ENCODE measurements around the gene CCZ1B. TPM values are rescaled to one million over a fixed set of nuclear protein-coding genes. Genes with fewer than 3 reads are reported as not detected.
"Not testable (repeated sequence)": the region's sequence is repeated elsewhere in the genome, so short reads cannot be mapped to it uniquely, and the experiment has no call there.

Gene CCZ1B
- total and polyA plus RNA-seq, 2 of the 8 experiments (the other 6 are each of a cell fraction or from before 2014, with no cell fraction given), result 18.0 to 55.2 TPM

DNA sequence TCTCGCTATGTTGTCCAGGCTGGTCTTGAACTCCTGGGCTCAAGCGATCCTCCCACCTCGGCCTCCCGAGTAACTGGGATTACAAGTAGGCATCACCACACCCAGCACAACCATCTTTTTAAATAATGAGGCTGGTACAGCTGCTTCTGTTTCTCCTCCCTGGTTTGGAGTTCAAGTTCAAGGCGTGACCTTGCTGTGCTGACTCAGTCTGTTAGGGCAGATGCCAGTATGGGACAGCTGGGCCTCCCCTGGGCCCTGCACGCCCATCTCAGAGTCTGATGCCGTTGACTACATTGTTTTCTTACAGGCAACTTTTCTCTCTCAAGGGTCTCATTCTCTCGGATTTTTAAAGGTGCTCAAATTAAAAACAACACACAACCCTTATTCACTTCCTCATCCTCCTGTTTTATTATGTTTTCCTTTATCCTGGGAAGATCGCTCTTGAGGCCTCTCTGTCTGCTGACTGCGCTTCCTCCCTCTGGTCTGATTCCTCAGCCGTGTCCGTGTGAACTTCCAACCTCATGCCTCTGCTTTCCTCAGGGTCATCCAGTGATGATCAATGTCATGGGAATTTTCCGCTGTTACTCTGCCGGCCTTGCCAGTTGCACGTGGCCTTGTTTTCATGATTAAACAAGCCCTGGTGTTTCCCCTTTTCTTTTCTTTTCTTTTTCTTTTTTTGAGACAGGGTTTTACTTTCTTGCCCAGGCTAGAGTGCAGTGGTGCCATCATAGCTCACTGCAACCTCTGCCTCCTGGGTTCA is 33.8 kb downstream of the CCZ1B start:
- H4K20me1 ChIP-seq (replicated peaks in 1 of 2; ENCODE audit: control insufficient read depth in 1 of 2, insufficient read depth in 2 of 2, low read length in 2 of 2); H2BK12ac ChIP-seq (ENCODE audit: low read depth, low read length); H2BK15ac ChIP-seq (ENCODE audit: low read length); H3K23me2 ChIP-seq (ENCODE audit: low read depth, low read length); H3K4ac ChIP-seq (replicated peaks; ENCODE audit: insufficient read length, low read depth, low read length); H3K36me3 ChIP-seq (ENCODE audit: control insufficient read depth in 2 of 4, insufficient read depth in 4 of 4, low read length in 3 of 4); H3K18ac ChIP-seq (ENCODE audit: extremely low read depth, low read length); FAIRE-seq; H2AK5ac ChIP-seq (ENCODE audit: low read depth, low read length); H3K9ac ChIP-seq (replicated peaks in 1 of 4; ENCODE audit: extremely low read depth in 1 of 4, low read depth in 3 of 4, low read length in 3 of 4); H3K4me3 ChIP-seq (ENCODE audit: extremely low read depth in 1 of 4, insufficient read depth in 2 of 4, low read depth in 3 of 4, low read length in 4 of 4); CTCF ChIA-PET (ENCODE audit: partially characterized antibody); H3K56ac ChIP-seq (replicated peaks; ENCODE audit: insufficient read length, low read depth, low read length); H4K8ac ChIP-seq (ENCODE audit: extremely low read depth, insufficient read depth, low read length); H4K91ac ChIP-seq (replicated peaks; ENCODE audit: insufficient read length, low read length); H2AFZ ChIP-seq (ENCODE audit: low read length); H3K79me1 ChIP-seq (ENCODE audit: low read depth, low read length); H3K14ac ChIP-seq (ENCODE audit: insufficient read length); POLR2A ChIA-PET (ENCODE audit: partially characterized antibody); H4K5ac ChIP-seq (ENCODE audit: insufficient read length, low read depth, low read length); H2BK5ac ChIP-seq (ENCODE audit: low read depth, low read length); H2BK120ac ChIP-seq (replicated peaks; ENCODE audit: low read depth, low read length); H2BK20ac ChIP-seq (ENCODE audit: low read length); H3K27ac ChIP-seq (ENCODE audit: low read depth, low read length); H3K9me3 ChIP-seq (ENCODE audit: insufficient read depth in 2 of 2, low read depth in 1 of 2, low read length in 1 of 2); H3K23ac ChIP-seq (ENCODE audit: insufficient read length); H3K4me2 ChIP-seq (ENCODE audit: insufficient read depth in 1 of 2, low read depth in 2 of 2, low read length in 2 of 2); H3K27me3 ChIP-seq (replicated peaks in 1 of 4; ENCODE audit: control insufficient read depth in 3 of 4, extremely low read depth in 1 of 4, insufficient read depth in 3 of 4, low read length in 3 of 4); H3K79me2 ChIP-seq (ENCODE audit: control insufficient read depth in 1 of 2, insufficient read depth in 2 of 2, low read length in 2 of 2); DNase-seq (ENCODE audit: low read depth in 1 of 2, low spot score in 2 of 2); H3K4me1 ChIP-seq (replicated peaks in 1 of 4; ENCODE audit: control insufficient read depth in 3 of 4, insufficient read depth in 4 of 4, low read length in 3 of 4): not testable (repeated sequence)
- 98% methylated on average over 5 of the region's 15 CpGs; no CpG with 5 or more reads in 1 of the 2 experiments for WGBS, 2 experiments (ENCODE audit: extremely low coverage in 1 of 2, insufficient coverage in 1 of 2, insufficient read length in 1 of 2, insufficient replicate concordance in 2 of 2, low coverage in 1 of 2, low lambda C conversion rate in 2 of 2, missing lambda C conversion rate in 1 of 2)

DNA sequence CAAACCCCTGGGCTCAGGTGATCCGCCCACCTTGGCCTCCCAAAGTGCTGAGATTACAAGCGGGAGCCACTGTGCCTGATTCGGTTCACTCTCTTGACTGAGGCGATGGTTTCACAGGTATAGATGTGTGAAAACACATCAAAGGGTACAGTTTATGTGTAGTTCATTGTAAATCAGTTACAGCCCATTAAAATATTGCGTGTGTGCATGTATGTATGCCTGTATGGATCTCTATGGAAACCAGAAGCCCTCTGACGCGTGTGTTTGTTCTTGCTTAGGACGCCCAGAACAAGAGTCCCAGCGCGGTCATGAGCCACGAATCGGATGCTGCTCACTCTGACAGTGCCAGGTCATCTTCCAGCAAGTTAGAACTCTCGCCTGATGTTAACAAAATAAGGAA is 36.7 kb downstream of the CCZ1B start:
- POLR2A ChIA-PET (ENCODE audit: partially characterized antibody), result not testable (repeated sequence)
- WGBS, 2 experiments (ENCODE audit: extremely low coverage in 1 of 2, insufficient coverage in 1 of 2, insufficient read length in 1 of 2, insufficient replicate concordance in 2 of 2, low coverage in 1 of 2, low lambda C conversion rate in 2 of 2, missing lambda C conversion rate in 1 of 2), result no CpG with 5 or more reads among the region's 13 CpGs

More for the DNA sequence above, 36.7 kb downstream of the CCZ1B start:
- FAIRE-seq; H3K14ac ChIP-seq (ENCODE audit: insufficient read length); DNase-seq (ENCODE audit: low read depth in 1 of 2, low spot score in 2 of 2); H2BK120ac ChIP-seq (replicated peaks; ENCODE audit: low read depth, low read length); H4K20me1 ChIP-seq (replicated peaks in 1 of 2; ENCODE audit: control insufficient read depth in 1 of 2, insufficient read depth in 2 of 2, low read length in 2 of 2); H2BK15ac ChIP-seq (ENCODE audit: low read length); H3K18ac ChIP-seq (ENCODE audit: extremely low read depth, low read length); H4K91ac ChIP-seq (replicated peaks; ENCODE audit: insufficient read length, low read length); H3K4ac ChIP-seq (replicated peaks; ENCODE audit: insufficient read length, low read depth, low read length); H3K9ac ChIP-seq (replicated peaks in 1 of 4; ENCODE audit: extremely low read depth in 1 of 4, low read depth in 3 of 4, low read length in 3 of 4); H3K9me3 ChIP-seq (ENCODE audit: insufficient read depth in 2 of 2, low read depth in 1 of 2, low read length in 1 of 2); H2BK5ac ChIP-seq (ENCODE audit: low read depth, low read length); H3K56ac ChIP-seq (replicated peaks; ENCODE audit: insufficient read length, low read depth, low read length); H3K27me3 ChIP-seq (replicated peaks in 1 of 4; ENCODE audit: control insufficient read depth in 3 of 4, extremely low read depth in 1 of 4, insufficient read depth in 3 of 4, low read length in 3 of 4); H3K79me2 ChIP-seq (ENCODE audit: control insufficient read depth in 1 of 2, insufficient read depth in 2 of 2, low read length in 2 of 2); CTCF ChIA-PET (ENCODE audit: partially characterized antibody); H4K5ac ChIP-seq (ENCODE audit: insufficient read length, low read depth, low read length); H3K4me2 ChIP-seq (ENCODE audit: insufficient read depth in 1 of 2, low read depth in 2 of 2, low read length in 2 of 2); H3K36me3 ChIP-seq (ENCODE audit: control insufficient read depth in 2 of 4, insufficient read depth in 4 of 4, low read length in 3 of 4); H3K27ac ChIP-seq (ENCODE audit: low read depth, low read length); H3K23ac ChIP-seq (ENCODE audit: insufficient read length); H2AK5ac ChIP-seq (ENCODE audit: low read depth, low read length); H3K4me3 ChIP-seq (ENCODE audit: extremely low read depth in 1 of 4, insufficient read depth in 2 of 4, low read depth in 3 of 4, low read length in 4 of 4); H2AFZ ChIP-seq (ENCODE audit: low read length); H4K8ac ChIP-seq (ENCODE audit: extremely low read depth, insufficient read depth, low read length); H2BK20ac ChIP-seq (ENCODE audit: low read length); H3K79me1 ChIP-seq (ENCODE audit: low read depth, low read length); H2BK12ac ChIP-seq (ENCODE audit: low read depth, low read length); H3K4me1 ChIP-seq (replicated peaks in 1 of 4; ENCODE audit: control insufficient read depth in 3 of 4, insufficient read depth in 4 of 4, low read length in 3 of 4); H3K23me2 ChIP-seq (ENCODE audit: low read depth, low read length): not testable (repeated sequence)

Measured in H1 (cell line).